Measurements from ENCODE around the gene GNAS. TPM values are rescaled to one million over a fixed set of nuclear protein-coding genes. Genes with fewer than 3 reads are reported as not detected.

The GNAS gene
- total RNA-seq, 3 donors from 2014 or later (not counting 1 experiment from before 2014, with no cell fraction given) = 530 to 823 (median 582) TPM

DNA sequence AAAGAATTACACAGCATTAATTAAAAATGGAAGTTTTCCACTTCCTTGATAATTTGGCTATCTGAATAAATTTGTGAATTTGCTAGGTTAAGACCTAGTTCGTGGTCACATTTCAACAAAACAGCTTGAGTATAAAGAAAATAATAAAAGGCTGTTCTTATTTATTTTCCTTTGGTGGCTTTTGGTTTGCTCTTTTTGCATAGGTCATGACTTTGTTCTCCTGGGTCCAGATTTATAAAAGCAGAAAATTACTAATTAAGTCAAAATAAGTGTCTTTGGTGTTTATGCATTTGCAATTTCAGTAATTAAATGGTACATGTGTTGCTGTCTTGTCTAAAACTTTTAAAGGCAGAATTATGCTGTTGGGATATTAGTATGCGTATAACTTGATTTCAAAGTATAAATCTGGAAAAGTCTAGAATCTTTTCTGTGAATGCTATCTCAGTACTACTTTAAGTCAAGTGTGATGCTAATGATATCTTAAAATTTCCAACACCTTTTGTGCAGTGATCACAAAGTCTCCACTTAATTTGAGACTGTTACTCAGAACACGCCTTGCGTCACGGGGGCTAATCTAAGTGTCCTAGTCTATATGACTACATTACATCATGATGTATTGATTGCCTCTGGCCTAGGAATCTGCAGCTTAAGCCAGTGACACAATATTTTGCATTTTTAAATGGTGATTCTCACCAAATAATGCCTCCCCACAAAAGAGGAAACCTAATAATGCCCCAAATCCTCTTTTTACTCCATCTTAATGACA, 41.0 kb downstream of the GNAS start:
- Mint-ChIP-seq H3K27ac (peak overlapping the region; percentile 90 to 97), H3K4me1 (peaks cover 60 to 68% of the 10 kb centered on the region in 2 donors), H3K36me3 (no peaks in the 10 kb centered on the region), H3K9me3 (no peaks in the 10 kb centered on the region), H3K4me3 (peak overlapping the region; percentile 96), H3K27me3 (ENCODE audit: low read depth in 2 of 2) (no peaks in the 10 kb centered on the region)
- ATAC-seq (no peak), DNase-seq (peak in 1 of 2 donors; percentile 40)
- 42% methylated on average over 4 of the region's 5 CpGs for WGBS (ENCODE audit: insufficient coverage)
- peak overlapping the region; percentile 99 for H3K4me3 ChIP-seq (ENCODE audit: low read length)
- H3K36me3 ChIP-seq (ENCODE audit: control insufficient read depth, insufficient read depth, low read length) = peaks cover 3% of the 10 kb centered on the region
- H3K9me3 ChIP-seq (ENCODE audit: control insufficient read depth, insufficient read depth, low read length) = no peaks in the 10 kb centered on the region
- peak overlapping the region; percentile 99 for H3K27ac ChIP-seq (ENCODE audit: low read length)
- H3K4me1 ChIP-seq (ENCODE audit: control insufficient read depth, insufficient read depth, low read length) = peaks cover 10% of the 10 kb centered on the region
- TF ChIP-seq, protein P1, sequence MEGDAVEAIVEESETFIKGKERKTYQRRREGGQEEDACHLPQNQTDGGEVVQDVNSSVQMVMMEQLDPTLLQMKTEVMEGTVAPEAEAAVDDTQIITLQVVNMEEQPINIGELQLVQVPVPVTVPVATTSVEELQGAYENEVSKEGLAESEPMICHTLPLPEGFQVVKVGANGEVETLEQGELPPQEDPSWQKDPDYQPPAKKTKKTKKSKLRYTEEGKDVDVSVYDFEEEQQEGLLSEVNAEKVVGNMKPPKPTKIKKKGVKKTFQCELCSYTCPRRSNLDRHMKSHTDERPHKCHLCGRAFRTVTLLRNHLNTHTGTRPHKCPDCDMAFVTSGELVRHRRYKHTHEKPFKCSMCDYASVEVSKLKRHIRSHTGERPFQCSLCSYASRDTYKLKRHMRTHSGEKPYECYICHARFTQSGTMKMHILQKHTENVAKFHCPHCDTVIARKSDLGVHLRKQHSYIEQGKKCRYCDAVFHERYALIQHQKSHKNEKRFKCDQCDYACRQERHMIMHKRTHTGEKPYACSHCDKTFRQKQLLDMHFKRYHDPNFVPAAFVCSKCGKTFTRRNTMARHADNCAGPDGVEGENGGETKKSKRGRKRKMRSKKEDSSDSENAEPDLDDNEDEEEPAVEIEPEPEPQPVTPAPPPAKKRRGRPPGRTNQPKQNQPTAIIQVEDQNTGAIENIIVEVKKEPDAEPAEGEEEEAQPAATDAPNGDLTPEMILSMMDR (IDR thresholded peaks at IDR 0.05) = no peak
- intact Hi-C loops (cut with micrococcal nuclease) = loop anchor here (1.0 to 10.0 kb wide), 3 partner anchors 14 to 271 kb away; partner anchors contain the start of genes STX16 and ZNF831
- no peaks in the 10 kb centered on the region for H3K27me3 ChIP-seq (ENCODE audit: control insufficient read depth, insufficient read depth, low read length)

DNA sequence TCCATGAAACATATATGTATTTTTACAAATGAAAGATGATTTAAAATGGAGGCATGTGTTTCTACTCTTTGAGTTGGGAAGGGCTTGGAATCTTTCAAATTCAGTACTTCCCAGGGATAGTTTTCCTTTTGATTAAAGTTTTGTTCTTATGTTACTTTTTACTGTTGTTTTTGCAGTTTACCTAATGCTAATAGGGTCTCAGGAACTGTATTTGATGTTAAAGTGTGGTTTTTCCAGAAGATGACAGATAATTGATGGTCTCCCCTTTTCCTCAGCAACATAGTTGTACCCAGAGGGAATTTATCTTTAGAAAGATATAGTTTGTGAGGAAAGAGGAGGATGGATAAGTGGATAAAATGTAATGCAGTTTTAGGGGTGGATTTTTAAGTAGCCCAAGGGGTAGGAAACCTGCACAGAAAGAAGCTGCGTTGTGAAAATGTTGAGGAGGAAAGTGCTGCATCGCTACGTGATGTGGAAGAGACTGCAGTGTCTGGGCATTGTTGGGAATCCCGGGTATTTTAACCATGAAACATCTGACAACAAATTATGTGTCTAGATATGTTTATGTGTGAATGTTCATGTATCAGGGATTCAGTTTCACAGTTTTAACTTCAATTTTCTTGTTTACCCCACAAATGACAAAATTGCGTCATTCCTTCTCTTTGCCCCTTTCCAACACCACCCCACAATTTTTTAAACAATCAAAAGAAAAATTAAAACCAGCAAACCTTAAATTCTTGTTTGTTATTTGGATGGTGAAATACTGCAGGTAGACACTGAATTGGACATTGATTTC, 42.3 kb downstream of the GNAS start:
- Histone ChIP-seq H3K4me3 (ENCODE audit: low read length) (no peak overlapping the region), H3K27me3 (ENCODE audit: control insufficient read depth, insufficient read depth, low read length) (no peaks in the 10 kb centered on the region), H3K4me1 (ENCODE audit: control insufficient read depth, insufficient read depth, low read length) (peaks cover 10% of the 10 kb centered on the region), H3K27ac (ENCODE audit: low read length) (peak overlapping the region; percentile 50), H3K9me3 (ENCODE audit: control insufficient read depth, insufficient read depth, low read length) (no peaks in the 10 kb centered on the region), H3K36me3 (ENCODE audit: control insufficient read depth, insufficient read depth, low read length) (peaks cover 11% of the 10 kb centered on the region)
- Mint-ChIP-seq H3K4me3 (peak overlapping the region; percentile 96), H3K4me1 (peaks cover 60 to 70% of the 10 kb centered on the region in 2 donors), H3K27me3 (ENCODE audit: low read depth in 2 of 2) (no peaks in the 10 kb centered on the region), H3K27ac (peak overlapping the region; percentile 90 to 97), H3K36me3 (no peaks in the 10 kb centered on the region), H3K9me3 (no peaks in the 10 kb centered on the region)
- ATAC-seq (no peak), DNase-seq (no peak)
- intact Hi-C loops (cut with micrococcal nuclease) = loop anchor here (5.0 to 10.0 kb wide), 2 partner anchors 243 to 270 kb away; partner anchors contain the start of genes STX16 and ZNF831
- WGBS (ENCODE audit: insufficient coverage) = 38% methylated on average over 5 of the region's 5 CpGs
- TF ChIP-seq, protein P1 (IDR thresholded peaks at IDR 0.05) = no peak

DNA sequence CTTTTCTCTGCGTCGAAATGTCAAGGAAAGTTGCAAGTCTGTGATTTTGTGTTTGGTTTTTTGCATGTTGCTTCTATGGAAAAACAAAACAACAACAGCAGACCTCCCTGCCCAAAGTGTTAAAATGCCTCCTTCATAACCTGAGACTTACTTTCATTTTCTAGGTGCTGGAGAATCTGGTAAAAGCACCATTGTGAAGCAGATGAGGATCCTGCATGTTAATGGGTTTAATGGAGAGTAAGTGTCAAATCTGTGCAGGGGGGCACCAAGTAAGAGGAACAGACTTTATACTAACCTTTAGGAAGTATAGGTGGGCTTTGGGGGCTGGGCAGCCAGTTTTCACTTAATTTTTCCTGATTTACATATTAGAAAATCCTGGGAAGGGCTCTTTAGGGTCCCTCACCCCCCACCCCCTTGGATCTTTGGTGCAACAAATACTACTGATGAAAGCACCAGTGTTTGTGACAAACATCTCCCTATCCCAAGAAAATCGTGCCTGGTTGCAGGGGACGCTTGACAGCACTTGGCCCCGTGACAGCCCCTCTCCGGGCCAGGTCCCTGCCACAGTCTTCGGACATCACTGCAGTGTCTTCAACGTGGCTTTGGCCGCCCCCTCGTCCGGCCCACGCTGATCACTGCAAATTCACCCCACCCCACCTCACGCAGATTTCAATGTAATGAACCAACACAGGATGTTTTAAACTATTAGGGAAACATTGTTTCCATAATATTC, 43.1 kb downstream of the GNAS start:
- WGBS (ENCODE audit: insufficient coverage) = 74% methylated on average over 12 of the region's 13 CpGs
- H3K4me1 Mint-ChIP-seq = peaks cover 61 to 73% of the 10 kb centered on the region in 2 donors
- no peak overlapping the region for H3K4me3 ChIP-seq (ENCODE audit: low read length)
- intact Hi-C loops (cut with micrococcal nuclease) = loop anchor here (10.0 kb wide), 1 partner anchor 269 kb away; the partner anchor contains the start of gene ZNF831
- DNase-seq = peak in 1 of 2 donors; percentile 48
- ATAC-seq = no peak
- peaks cover 12% of the 10 kb centered on the region for H3K36me3 ChIP-seq (ENCODE audit: control insufficient read depth, insufficient read depth, low read length)
- H3K9me3 Mint-ChIP-seq = no peaks in the 10 kb centered on the region
- TF ChIP-seq, protein P1 (IDR thresholded peaks at IDR 0.05) = no peak
- peak overlapping the region; percentile 96 for H3K4me3 Mint-ChIP-seq
- H3K9me3 ChIP-seq (ENCODE audit: control insufficient read depth, insufficient read depth, low read length) = no peaks in the 10 kb centered on the region
- peak overlapping the region; percentile 90 to 97 for H3K27ac Mint-ChIP-seq
- no peaks in the 10 kb centered on the region for H3K27me3 ChIP-seq (ENCODE audit: control insufficient read depth, insufficient read depth, low read length)
- H3K27ac ChIP-seq (ENCODE audit: low read length) = peak overlapping the region; percentile 50
- no peaks in the 10 kb centered on the region for H3K27me3 Mint-ChIP-seq (ENCODE audit: low read depth in 2 of 2)
- peaks cover 10% of the 10 kb centered on the region for H3K4me1 ChIP-seq (ENCODE audit: control insufficient read depth, insufficient read depth, low read length)
- no peaks in the 10 kb centered on the region for H3K36me3 Mint-ChIP-seq

Measured in natural killer cell (primary cell).